ENCODE measurements around the gene CASP6.

Gene CASP6

DNA sequence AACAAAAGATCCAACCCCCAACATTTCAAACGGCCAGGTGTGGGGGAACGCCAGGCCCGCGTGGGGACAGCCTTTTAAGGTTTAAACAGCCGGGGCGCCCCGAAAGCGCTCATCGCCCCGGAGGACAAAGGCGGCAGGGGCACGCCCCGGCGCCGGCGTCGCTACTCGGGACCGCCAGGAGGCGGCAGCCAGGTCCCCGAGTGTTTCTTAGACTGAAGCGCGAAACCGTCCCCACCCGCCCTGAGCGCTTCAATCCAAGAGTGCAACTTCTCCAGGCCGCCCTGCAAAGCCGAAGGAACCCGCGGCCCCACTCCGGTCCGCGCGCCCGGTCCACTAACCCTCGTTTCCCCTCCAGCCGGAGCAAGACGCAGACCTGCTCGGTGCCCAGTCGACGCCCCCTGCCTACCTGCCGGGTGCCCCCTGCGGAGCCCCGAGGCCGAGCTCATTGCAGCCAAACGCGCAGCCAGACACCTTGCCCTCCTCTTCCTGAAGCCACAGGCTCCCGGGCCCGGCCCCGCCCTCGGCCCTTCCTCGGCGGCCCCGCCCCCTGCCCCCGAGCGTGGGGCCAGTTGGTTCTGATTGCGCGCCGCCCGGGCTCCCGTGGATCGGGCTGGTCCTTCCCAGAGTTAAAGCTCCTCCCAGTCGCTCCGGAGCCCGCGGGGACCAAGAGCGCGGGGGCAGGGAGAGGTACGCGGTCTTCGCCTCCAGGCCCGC is at the start of gene CASP6:
CASP6 (minus strand) TSS at position 496 of the 714 bp plus-strand sequence; CDS start at position 446, 50 bp downstream.
- peak; percentile 73 for DNase-seq (ENCODE audit: low spot score)

GRCh38 chr4:109752525-109752924 is 49.3 kb upstream of the CASP6 start:
- DNase-seq (ENCODE audit: low spot score), result no peak

GRCh38 chr4:109751852-109752251 is 48.6 kb upstream of the CASP6 start:
- DNase-seq (ENCODE audit: low spot score), result no peak

DNA sequence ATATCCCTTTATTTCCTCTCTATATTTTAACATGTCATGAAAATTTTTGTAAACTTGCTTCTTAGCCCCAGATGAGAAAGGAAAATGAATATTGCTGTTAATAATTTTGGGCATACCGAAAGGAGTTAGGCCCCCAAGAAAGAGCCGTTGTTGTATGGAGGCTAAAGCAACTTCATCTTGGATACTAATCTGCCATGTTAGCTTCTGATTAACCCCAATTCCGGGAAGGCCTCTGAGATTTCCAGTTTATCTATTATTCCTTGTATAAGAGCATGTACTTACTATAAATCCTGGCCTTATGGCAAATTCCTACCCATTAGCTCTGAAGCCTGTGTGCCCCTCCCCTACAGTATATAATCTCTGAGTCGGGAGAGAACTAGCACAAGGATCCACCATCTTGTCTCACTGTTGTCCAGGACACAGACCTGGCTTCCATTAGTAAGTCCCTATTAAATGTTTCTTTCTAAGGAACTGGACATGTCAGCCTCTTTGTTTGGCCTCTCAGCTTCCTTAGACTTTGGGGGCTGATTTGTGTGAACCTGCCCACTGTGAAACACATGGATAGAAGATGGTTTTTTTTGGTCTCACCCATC is 47.5 kb upstream of the CASP6 start:
- no peak for DNase-seq (ENCODE audit: low spot score)

- no peak for DNase-seq (ENCODE audit: low spot score)
Measured at GRCh38 chr4:109749388-109750082, 46.3 kb upstream of the CASP6 start.

GRCh38 chr4:109748114-109748513 is 44.9 kb upstream of the CASP6 start:
- DNase-seq (ENCODE audit: low spot score), result no peak

DNA sequence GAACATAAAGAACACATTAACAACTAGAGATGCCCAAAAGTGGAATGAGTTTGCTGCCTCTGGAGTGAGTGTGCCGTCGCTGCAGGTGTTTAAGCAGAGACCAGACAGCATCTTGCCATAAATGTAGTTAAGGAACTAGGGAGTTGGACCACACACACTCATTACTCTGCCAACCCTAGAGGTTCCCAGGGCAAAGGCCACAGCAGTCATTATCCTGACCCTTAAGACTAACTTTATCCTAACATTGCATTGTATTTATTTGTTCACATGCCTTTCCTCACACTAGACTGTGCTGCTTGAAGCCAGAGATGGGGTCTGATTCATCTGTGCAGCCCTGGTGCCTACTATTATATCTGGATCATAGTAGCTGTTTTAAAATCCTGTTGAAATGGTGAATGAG is 43.5 kb upstream of the CASP6 start:
- DNase-seq (ENCODE audit: low spot score), result no peak

GRCh38 chr4:109745830-109746229 is 42.6 kb upstream of the CASP6 start:
- no peak for DNase-seq (ENCODE audit: low spot score)

DNA sequence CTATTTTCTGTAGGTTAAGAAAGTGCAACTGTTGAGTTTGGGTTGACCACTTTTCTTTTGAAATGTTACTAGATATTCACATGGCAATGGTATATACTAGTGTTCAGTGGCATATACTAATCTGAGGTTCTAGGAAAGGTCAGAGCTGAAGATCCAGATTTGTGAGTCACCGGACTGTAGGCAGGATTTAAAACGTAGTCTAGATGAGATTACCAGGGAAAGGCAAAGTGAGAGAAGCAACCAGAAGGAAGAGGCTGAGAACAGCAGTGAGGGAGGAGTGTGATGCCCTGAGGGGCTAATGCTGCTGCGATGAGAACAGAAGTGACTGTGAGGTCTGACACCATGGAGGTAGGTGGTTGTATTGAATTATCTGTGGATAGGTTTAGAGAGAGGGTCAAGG is 36.3 kb upstream of the CASP6 start:
- no peak for DNase-seq (ENCODE audit: low spot score)

DNA sequence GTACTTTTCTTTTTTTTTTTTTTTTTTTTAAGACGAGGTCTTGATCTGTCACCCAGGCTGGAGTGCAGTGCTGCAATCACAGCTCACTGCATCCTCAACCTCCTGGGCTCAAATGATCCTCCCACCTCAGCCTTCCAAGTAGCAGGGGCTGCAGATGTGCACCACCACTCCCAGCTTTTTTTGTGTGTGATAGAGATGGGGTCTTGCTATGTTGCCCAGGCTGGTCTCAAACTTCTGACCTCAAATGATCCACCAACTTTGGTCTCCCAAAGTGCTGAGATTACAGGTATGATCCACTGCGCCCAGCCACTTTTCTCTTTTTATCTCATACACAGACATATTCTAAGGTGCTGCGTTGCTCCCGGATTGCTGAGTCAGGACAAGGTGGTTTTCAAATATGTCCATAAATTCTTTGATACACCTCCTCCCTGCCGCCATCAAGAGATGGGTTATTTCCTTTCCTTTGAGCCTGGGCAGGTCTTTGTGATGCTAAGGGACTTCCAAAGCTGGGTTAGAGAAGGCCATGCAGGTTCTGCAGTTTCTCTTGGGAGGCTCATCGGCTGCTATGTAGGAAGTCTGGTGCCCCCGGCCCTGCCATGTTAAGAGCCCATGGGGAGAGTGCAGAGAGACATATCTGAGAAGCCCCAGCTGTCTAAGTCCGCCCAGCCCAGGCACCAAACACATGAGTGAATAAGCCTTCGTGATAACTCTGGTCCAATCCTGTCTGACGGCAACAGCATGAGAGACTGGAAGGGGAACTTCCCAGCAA is 35.0 kb upstream of the CASP6 start:
- no peak for DNase-seq (ENCODE audit: low spot score)

DNA sequence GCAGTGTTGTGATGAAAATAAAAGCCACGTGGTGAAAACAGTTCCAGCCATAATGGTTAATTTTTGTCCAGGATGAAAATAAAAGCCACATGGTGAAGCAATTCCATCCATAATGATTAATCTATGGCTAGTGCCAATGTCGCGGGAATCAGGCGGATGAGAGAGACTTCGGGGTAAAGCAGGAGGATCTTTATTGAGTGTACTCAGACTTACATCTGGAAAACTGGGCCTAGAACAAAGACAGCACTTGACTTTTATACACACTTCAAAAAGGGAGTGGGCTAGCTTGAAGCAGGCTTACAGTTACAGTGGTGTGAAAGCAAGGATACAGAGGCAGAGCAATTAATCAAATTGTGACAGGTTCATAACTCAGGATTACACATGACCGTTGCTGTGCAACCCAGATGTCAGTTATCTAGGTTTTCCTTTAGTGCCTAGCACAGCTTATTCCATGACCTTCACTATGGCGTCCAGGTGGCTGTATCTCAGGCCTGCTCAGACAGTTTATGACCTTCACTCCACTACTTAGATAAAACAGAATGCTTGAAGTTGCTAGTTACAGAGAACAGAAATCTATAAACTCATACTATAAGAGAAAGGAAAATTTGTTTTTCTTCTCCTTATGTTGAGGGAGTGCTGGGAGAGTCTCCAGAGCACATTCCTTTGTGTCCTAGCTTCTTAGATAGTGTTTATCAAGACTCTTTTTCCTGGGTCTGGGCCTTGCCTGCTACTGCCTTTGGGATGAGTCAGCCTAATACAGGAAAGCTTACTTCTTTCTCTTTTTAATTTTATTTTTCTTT is 32.5 kb upstream of the CASP6 start:
- DNase-seq (ENCODE audit: low spot score), result no peak

GRCh38 chr4:109733728-109734127 is 30.5 kb upstream of the CASP6 start:
- DNase-seq (ENCODE audit: low spot score), result no peak

DNA sequence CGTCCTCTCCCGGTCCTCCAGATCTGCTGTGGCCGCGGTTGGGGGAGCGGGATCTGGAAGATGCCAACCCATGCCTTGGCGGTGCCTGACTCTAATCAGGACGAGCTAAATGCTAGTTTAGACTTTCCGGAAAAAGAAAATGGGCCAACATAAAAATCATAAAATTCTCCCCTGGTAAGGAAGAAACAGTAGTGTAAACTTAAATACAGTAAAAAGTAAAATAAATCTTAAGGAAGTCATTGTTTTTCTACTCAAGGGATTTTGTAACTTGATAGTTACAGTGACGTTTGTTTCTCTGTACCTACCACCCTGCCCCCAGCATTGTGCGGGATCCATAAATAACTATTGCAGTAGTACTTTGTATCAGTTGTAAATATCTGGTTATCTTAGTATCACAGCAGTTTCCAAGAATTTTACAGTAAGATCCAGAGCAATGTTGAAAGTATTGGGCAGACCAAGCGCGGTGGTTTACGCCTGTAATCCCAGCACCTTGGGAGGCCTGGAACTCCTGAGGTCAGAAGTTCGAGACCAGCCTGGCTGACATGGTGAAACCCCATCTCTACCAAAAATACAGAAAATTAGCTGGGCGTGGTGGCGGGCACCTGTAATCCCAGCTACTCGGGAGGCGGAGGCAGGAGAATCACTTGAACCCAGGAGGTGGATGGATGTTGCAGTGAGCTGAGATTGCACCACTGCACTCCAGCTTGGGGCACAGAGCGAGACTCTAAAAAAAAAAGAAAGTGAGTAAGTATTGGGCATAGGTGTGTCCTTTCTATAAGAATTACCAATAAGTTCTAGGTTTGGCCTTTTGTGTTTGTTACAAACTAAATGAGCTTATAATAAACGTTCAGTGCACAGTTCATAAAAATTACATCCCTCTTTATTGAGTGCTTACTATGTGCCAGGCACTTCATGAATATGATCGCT is 27.6 kb upstream of the CASP6 start:
- no peak for DNase-seq (ENCODE audit: low spot score)

- peak; percentile 78 for DNase-seq (ENCODE audit: low spot score)
Measured at GRCh38 chr4:109729718-109730618, 26.7 kb upstream of the CASP6 start, which contains the start of gene PLA2G12A. Gene PLA2G12A, minus strand, starts transcription at chr4:109730070. Its CDS starts 261 bp downstream, at chr4:109729809.

DNA sequence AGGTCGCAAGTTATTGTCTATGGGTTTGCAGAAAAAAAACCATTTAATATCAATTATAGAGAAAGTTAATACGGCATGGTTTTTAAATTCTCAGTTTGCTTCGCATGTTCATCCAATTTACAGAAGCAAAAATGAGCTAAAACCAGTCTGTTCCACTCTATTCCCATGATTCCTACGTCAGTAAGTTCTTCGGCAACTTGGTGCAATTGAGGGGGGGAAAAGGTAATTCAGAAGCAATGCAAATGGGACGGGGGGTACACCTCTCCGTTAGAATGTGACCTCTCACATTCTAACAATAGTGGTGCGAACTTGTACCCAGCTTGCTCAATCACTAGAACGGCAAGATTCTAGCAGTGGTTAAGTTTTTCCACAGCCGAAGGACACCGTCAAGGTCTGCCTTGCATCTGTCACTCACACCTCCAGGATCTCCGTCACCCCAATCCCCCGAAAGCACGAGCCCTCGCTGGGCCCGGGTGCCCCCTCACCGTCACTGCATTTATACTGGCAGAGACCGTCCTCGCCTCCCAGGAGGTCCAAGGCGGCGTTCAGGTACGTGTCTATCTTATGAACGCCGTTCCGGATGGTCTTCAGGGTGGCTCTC is 26.0 kb upstream of the CASP6 start:
- no peak for DNase-seq (ENCODE audit: low spot score)

GRCh38 chr4:109728385-109728784 is 25.1 kb upstream of the CASP6 start:
- no peak for DNase-seq (ENCODE audit: low spot score)

DNA sequence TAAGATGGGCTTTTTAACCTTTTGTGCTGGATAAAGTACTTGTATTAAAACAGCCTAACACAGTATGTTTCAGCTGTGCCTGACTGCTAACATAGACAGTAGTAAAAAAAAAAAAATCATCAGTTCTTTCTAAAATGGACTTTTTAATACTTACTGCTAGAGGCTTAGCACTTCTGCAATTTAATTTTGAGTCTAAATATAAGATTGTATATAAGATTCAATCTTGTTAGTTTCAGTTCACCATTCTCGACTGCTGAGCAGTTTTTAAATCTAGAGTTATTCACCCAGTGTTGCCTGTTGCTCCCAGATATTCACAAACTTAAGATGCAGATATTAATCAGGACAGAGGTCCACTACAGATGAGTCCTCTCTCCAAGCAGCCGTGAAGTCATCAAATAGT is 19.9 kb upstream of the CASP6 start:
- DNase-seq (ENCODE audit: low spot score), result no peak

GRCh38 chr4:109722357-109722756 is 19.1 kb upstream of the CASP6 start:
- DNase-seq (ENCODE audit: low spot score), result no peak

GRCh38 chr4:109721033-109721432 is 17.8 kb upstream of the CASP6 start:
- no peak for DNase-seq (ENCODE audit: low spot score)
